Neural progenitor cell (in vitro differentiated cells): Measurements from ENCODE around the gene SH3GL3. TPM values are rescaled to one million over a fixed set of nuclear protein-coding genes. Genes with fewer than 3 reads are reported as not detected.

Experiments
- DNase-seq: peaks from one replicate; pipeline ENCODE4 v3.0.0-alpha.2; 2016; ENCODE audit warnings: low spot score
- H2AFZ ChIP-seq: fragments of 200-600 bp; sonication (generic); replicated peaks from 2 replicates; pipeline ENCODE4 v1.6.1; 2016; ENCODE audit warnings: antibody characterized with exemption
- H3F3A ChIP-seq: fragments of 200-600 bp; sonication (generic); 2 replicates; pipeline ENCODE4 v1.6.1; 2016; ENCODE audit warnings: antibody characterized with exemption, low read depth
- H3K27ac ChIP-seq: fragments of 200-600 bp; sonication (generic); 2 replicates; pipeline ENCODE4 v1.5.1; 2016; ENCODE audit warnings: mild to moderate bottlenecking
- H3K27me3 ChIP-seq: fragments of 200-600 bp; sonication (generic); 2 replicates; pipeline ENCODE4 v1.6.1; 2016; ENCODE audit warnings: mild to moderate bottlenecking, moderate library complexity
- H3K36me3 ChIP-seq: fragments of 200-600 bp; sonication (generic); 2 replicates; pipeline ENCODE4 v1.5.1; 2016
- H3K4me1 ChIP-seq: fragments of 200-600 bp; sonication (generic); 2 replicates; pipeline ENCODE4 v1.6.1; 2016; ENCODE audit warnings: mixed run types
- H3K4me2 ChIP-seq: fragments of 200-600 bp; sonication (generic); 2 replicates; pipeline ENCODE4 v1.6.1; 2016
- H3K4me3 ChIP-seq: fragments of 200-600 bp; sonication (generic); 2 replicates; pipeline ENCODE4 v1.5.1; 2016
- H3K79me2 ChIP-seq: fragments of 200-600 bp; sonication (generic); 2 replicates; pipeline ENCODE4 v1.6.1; 2016; ENCODE audit warnings: low read depth
- H3K9ac ChIP-seq: fragments of 200-600 bp; sonication (generic); 2 replicates; pipeline ENCODE4 v1.6.1; 2016
- H3K9me3 ChIP-seq: fragments of 200-600 bp; sonication (generic); 2 replicates; pipeline ENCODE4 v1.5.1; 2016; ENCODE audit warnings: low read depth
- H4K20me1 ChIP-seq: fragments of 200-600 bp; sonication (generic); 2 replicates; pipeline ENCODE4 v1.6.1; 2016; ENCODE audit warnings: low read depth
- H3K27ac Mint-ChIP-seq: 3 replicates; pipeline ENCODE4 v1.8.0; 2021; ENCODE audit warnings: mixed read lengths
- H3K27me3 Mint-ChIP-seq: 2 replicates; pipeline ENCODE4 v1.8.0; 2022; ENCODE audit warnings: low read depth, mild to moderate bottlenecking, inconsistent platforms, moderate library complexity, mixed read lengths; ENCODE audit not compliant: insufficient read depth
- H3K36me3 Mint-ChIP-seq: 3 replicates; pipeline ENCODE4 v1.8.0; 2021; ENCODE audit warnings: mixed read lengths
- H3K4me1 Mint-ChIP-seq: 3 replicates; pipeline ENCODE4 v1.8.0; 2021; ENCODE audit warnings: mixed read lengths
- H3K4me3 Mint-ChIP-seq: 3 replicates; pipeline ENCODE4 v1.8.0; 2021; ENCODE audit warnings: mild to moderate bottlenecking, moderate library complexity, mixed read lengths
- H3K9me3 Mint-ChIP-seq: 3 replicates; pipeline ENCODE4 v1.8.0; 2020; ENCODE audit warnings: mixed read lengths
- CTCF ChIP-seq: fragments of 200-600 bp; sonication (generic); IDR thresholded peaks from 2 replicates; pipeline ENCODE4 v1.5.1; 2017; ENCODE audit warnings: antibody characterized with exemption, mild to moderate bottlenecking
- EZH2 ChIP-seq: fragments of 200-600 bp; sonication (generic); IDR thresholded peaks from 2 replicates; pipeline ENCODE4 v1.6.1; 2017; ENCODE audit warnings: antibody characterized with exemption, mild to moderate bottlenecking, moderate library complexity
- EZH2phosphoT487 ChIP-seq: fragments of 200-600 bp; sonication (generic); IDR thresholded peaks from 2 replicates; pipeline ENCODE4 v1.6.1; 2017; ENCODE audit warnings: antibody characterized with exemption
- total RNA-seq: library from RNA; depleted of rRNA; stranded (reverse); fragments of >200 nt; gene quantifications from 2 replicates; pipeline ENCODE4 v1.2.3, GENCODE V29; 2015; ENCODE audit warnings: low replicate concordance

The SH3GL3 gene
- total RNA-seq, 1 donor from 2014 or later, result 8.2 TPM

GRCh38 chr15:83443076-83443847 lies 3.9 kb upstream of the SH3GL3 start:
- no peaks in the 10 kb centered on the region for H3K9me3 Mint-ChIP-seq
- H3K36me3 Mint-ChIP-seq, result no peaks in the 10 kb centered on the region
- no peak overlapping the region for H3K4me3 Mint-ChIP-seq
- H3K4me1 ChIP-seq, result no peaks in the 10 kb centered on the region
- no peak for TF ChIP-seq EZH2phosphoT487
- TF ChIP-seq CTCF, result no peak
- TF ChIP-seq EZH2, result no peak
- H3K9me3 ChIP-seq, result no peaks in the 10 kb centered on the region
- no peaks in the 10 kb centered on the region for H4K20me1 ChIP-seq
- no peak overlapping the region for H3K4me2 ChIP-seq
- no peak for DNase-seq
- peaks cover 19% of the 10 kb centered on the region for H3K27me3 ChIP-seq
- H3K27ac Mint-ChIP-seq, result no peak overlapping the region
- no peaks in the 10 kb centered on the region for H3F3A ChIP-seq
- H3K79me2 ChIP-seq, result no peaks in the 10 kb centered on the region
- no peak overlapping the region for H3K4me3 ChIP-seq
- H3K27me3 Mint-ChIP-seq, result peaks cover 7% of the 10 kb centered on the region
- H3K36me3 ChIP-seq, result no peaks in the 10 kb centered on the region
- no peak overlapping the region for H2AFZ ChIP-seq
- H3K9ac ChIP-seq, result no peak overlapping the region
- no peak overlapping the region for H3K27ac ChIP-seq
- H3K4me1 Mint-ChIP-seq, result peaks cover 14% of the 10 kb centered on the region

GRCh38 chr15:83444936-83445335 lies 2.2 kb upstream of the SH3GL3 start:
- Histone ChIP-seq H3K36me3 (no peaks in the 10 kb centered on the region), H3K79me2 (no peaks in the 10 kb centered on the region), H3K27ac (no peak overlapping the region), H3F3A (no peaks in the 10 kb centered on the region), H4K20me1 (no peaks in the 10 kb centered on the region), H2AFZ (no peak overlapping the region), H3K4me1 (no peaks in the 10 kb centered on the region), H3K27me3 (peaks cover 34% of the 10 kb centered on the region), H3K4me2 (no peak overlapping the region), H3K9ac (no peak overlapping the region), H3K4me3 (no peak overlapping the region), H3K9me3 (no peaks in the 10 kb centered on the region)
- TF ChIP-seq CTCF, result no peak
- TF ChIP-seq EZH2, result no peak
- TF ChIP-seq EZH2phosphoT487, result no peak
- Mint-ChIP-seq H3K36me3 (no peaks in the 10 kb centered on the region), H3K4me3 (no peak overlapping the region), H3K27me3 (peaks cover 15% of the 10 kb centered on the region), H3K4me1 (peaks cover 17% of the 10 kb centered on the region), H3K27ac (no peak overlapping the region), H3K9me3 (no peaks in the 10 kb centered on the region)
- no peak for DNase-seq

- H2AFZ ChIP-seq, result no peak overlapping the region
These were observed 1.5 kb upstream of the SH3GL3 start for GRCh38 chr15:83445643-83446042.

More at GRCh38 chr15:83445643-83446042, 1.5 kb upstream of the SH3GL3 start:
- Mint-ChIP-seq H3K4me3 (peak overlapping the region; percentile 93), H3K36me3 (no peaks in the 10 kb centered on the region), H3K27me3 (peaks cover 15% of the 10 kb centered on the region), H3K27ac (no peak overlapping the region), H3K4me1 (peaks cover 17% of the 10 kb centered on the region), H3K9me3 (no peaks in the 10 kb centered on the region)
- Histone ChIP-seq H3K4me2 (no peak overlapping the region), H3F3A (no peaks in the 10 kb centered on the region), H3K9me3 (no peaks in the 10 kb centered on the region), H3K27me3 (peaks cover 34% of the 10 kb centered on the region), H3K4me1 (no peaks in the 10 kb centered on the region), H3K9ac (no peak overlapping the region), H4K20me1 (no peaks in the 10 kb centered on the region), H3K36me3 (no peaks in the 10 kb centered on the region), H3K79me2 (no peaks in the 10 kb centered on the region), H3K27ac (no peak overlapping the region), H3K4me3 (no peak overlapping the region)
- peak; percentile 21 for DNase-seq
- TF ChIP-seq EZH2 (no peak), CTCF (no peak), EZH2phosphoT487 (no peak)
